MCF 10A (cell line): ENCODE measurements around the gene VPS37C. TPM values are rescaled to one million over a fixed set of nuclear protein-coding genes. Genes with fewer than 3 reads are reported as not detected.

Source experiments
- BruUV-seq: library from RNA; stranded (reverse); fragments of 400-500 nt; replicated peaks from 2 replicates; lab custom pipeline; 2021; lab: Mats Ljungman, UMichigan
- CTCF ChIA-PET: fragments of 300-600 bp; sonication (Branson Sonifier 250); formaldehyde crosslinking; extraction: SDS; loops from one replicate; lab custom pipeline; 2021; ENCODE audit warnings: antibody characterized with exemption, inconsistent platforms; lab: Yijun Ruan, JAX
- POLR2A ChIA-PET: fragments of 300-600, 350-650 bp; sonication (Branson Sonifier 250); formaldehyde crosslinking; extraction: SDS; loops from one replicate; lab custom pipeline; 2020; ENCODE audit warnings: antibody characterized with exemption, inconsistent platforms; lab: Yijun Ruan, JAX
- DNase-seq: peaks from one replicate; pipeline ENCODE4 v3.0.0-alpha.2; 2018; ENCODE audit not compliant: unreplicated experiment
- H3K27ac Mint-ChIP-seq: one replicate; pipeline ENCODE4 v1.8.0; 2022; ENCODE audit warnings: mild to moderate bottlenecking, low read depth, mixed read lengths; ENCODE audit not compliant: unreplicated experiment
- H3K27me3 Mint-ChIP-seq: one replicate; pipeline ENCODE4 v1.8.0; 2022; ENCODE audit warnings: mixed read lengths; ENCODE audit not compliant: insufficient read depth, unreplicated experiment
- H3K36me3 Mint-ChIP-seq: one replicate; pipeline ENCODE4 v1.8.0; 2022; ENCODE audit warnings: mild to moderate bottlenecking, moderate library complexity, mixed read lengths; ENCODE audit not compliant: insufficient read depth, unreplicated experiment
- H3K4me1 Mint-ChIP-seq: one replicate; pipeline ENCODE4 v1.8.0; 2022; ENCODE audit warnings: mixed read lengths; ENCODE audit not compliant: insufficient read depth, unreplicated experiment
- H3K4me3 Mint-ChIP-seq: one replicate; pipeline ENCODE4 v1.8.0; 2022; ENCODE audit warnings: mild to moderate bottlenecking, moderate library complexity, mixed read lengths; ENCODE audit not compliant: unreplicated experiment
- H3K9me3 Mint-ChIP-seq: one replicate; pipeline ENCODE4 v1.8.0; 2022; ENCODE audit warnings: mixed read lengths; ENCODE audit not compliant: unreplicated experiment
- CTCF ChIP-seq: fragments of 200-600 bp; IDR thresholded peaks from one replicate; pipeline ENCODE4 v1.8.0; 2022; ENCODE audit warnings: antibody characterized with exemption, mild to moderate bottlenecking; ENCODE audit not compliant: unreplicated experiment
- intact Hi-C: fragments of 100-400 bp; cut with micrococcal nuclease; formaldehyde crosslinking; loops from 2 replicates; pipeline ENCODE4 v1.14.1; 2022
- total RNA-seq: library from RNA; stranded (reverse); gene quantifications from 2 replicates; pipeline ENCODE4 v1.2.3, GENCODE V29; 2022

The VPS37C gene
- total RNA-seq, 1 experiment from 2014 or later: 23.3 TPM

- POLR2A ChIA-PET: interaction anchor here (0.6 to 5.2 kb wide), 4 partner anchors 10 to 321 kb away, joined by 3 to 43 read pairs (median 4); partner anchors contain the start of gene TMEM109
- CTCF ChIA-PET: no interaction called here
- H3K36me3 Mint-ChIP-seq: no peaks in the 10 kb centered on the region
- no peaks in the 10 kb centered on the region for H3K9me3 Mint-ChIP-seq
- BruUV-seq: TSS peak; percentile 92
- peaks cover 27% of the 10 kb centered on the region for H3K4me1 Mint-ChIP-seq
- peak; percentile 60 for DNase-seq
- no peak for TF ChIP-seq CTCF
- no peaks in the 10 kb centered on the region for H3K27me3 Mint-ChIP-seq
- H3K4me3 Mint-ChIP-seq: peak overlapping the region; percentile 89
- peak overlapping the region; percentile 96 for H3K27ac Mint-ChIP-seq
- intact Hi-C loops: loop anchor here (10.0 kb wide), 1 partner anchor 248 kb away; the partner anchor contains the start of gene TMEM109
Measured at GRCh38 chr11:61162092-61162941, 1.1 kb upstream of the VPS37C start.

GRCh38 chr11:61160487-61161189, 588 bp downstream of the VPS37C start:
- H3K27me3 Mint-ChIP-seq: no peaks in the 10 kb centered on the region
- ChIA-PET POLR2A (interaction anchor here (0.7 to 5.2 kb wide), 6 partner anchors 8 to 255 kb away, joined by 3 to 43 read pairs (median 4); partner anchors contain the start of gene TMEM109), CTCF (interaction anchor here (0.6 to 1.2 kb wide), 7 partner anchors 12 to 392 kb away, joined by 3 to 5 read pairs (median 4); no protein-coding TSS in a partner anchor)
- intact Hi-C loops: loop anchor here (10.0 kb wide), 1 partner anchor 246 kb away; the partner anchor contains the start of gene TMEM109
- peaks cover 27% of the 10 kb centered on the region for H3K4me1 Mint-ChIP-seq
- TF ChIP-seq CTCF: no peak
- no peak for DNase-seq
- BruUV-seq: TSS peak; percentile 25
- H3K4me3 Mint-ChIP-seq: peak overlapping the region; percentile 89
- no peaks in the 10 kb centered on the region for H3K36me3 Mint-ChIP-seq
- peaks cover 12% of the 10 kb centered on the region for H3K9me3 Mint-ChIP-seq
- H3K27ac Mint-ChIP-seq: peak overlapping the region; percentile 96

- peak; percentile 50 for DNase-seq
- Mint-ChIP-seq H3K4me3 (peak overlapping the region; percentile 54), H3K36me3 (peaks cover 11% of the 10 kb centered on the region), H3K4me1 (peaks cover 34% of the 10 kb centered on the region), H3K27ac (peak overlapping the region; percentile 96), H3K27me3 (no peaks in the 10 kb centered on the region), H3K9me3 (peaks cover 30% of the 10 kb centered on the region)
- CTCF ChIA-PET: interaction anchor here (0.7 to 1.9 kb wide), 9 partner anchors 7 to 1371 kb away, joined by 3 to 5 read pairs (median 3); no protein-coding TSS in a partner anchor
- intact Hi-C loops: no loop called here
- BruUV-seq: no TSS peak
- no peak for TF ChIP-seq CTCF
- POLR2A ChIA-PET: interaction anchor here (0.7 to 5.2 kb wide), 6 partner anchors 29 to 316 kb away, joined by 3 to 43 read pairs (median 4); partner anchors contain the start of genes PRPF19 and TMEM109
Measured at GRCh38 chr11:61158691-61159381, 2.4 kb downstream of the VPS37C start.
